Measurements from ENCODE around the gene BCAT1. TPM values are rescaled to one million over a fixed set of nuclear protein-coding genes. Genes with fewer than 3 reads are reported as not detected.

BCAT1 gene
- total and polyA plus RNA-seq, 9 of the 15 experiments (the other 6 are each of a cell fraction or from before 2014, with no cell fraction given), result 38.5 to 157 (median 66.8) TPM

GRCh38 chr12:24950231-24950834 is 1.4 kb upstream of the BCAT1 start (continued):
- TF ChIP-seq ARID4B (CRISPR knock-in tag; IDR thresholded peaks at IDR 0.05), result no peak
- TF ChIP-seq TAL1 (IDR thresholded peaks at IDR 0.05), result peak; percentile 86
- peak; percentile 55 for TF ChIP-seq CHD1 (IDR thresholded peaks at IDR 0.05; ENCODE audit: low read length)
- TF ChIP-seq ZNF318 (IDR thresholded peaks at IDR 0.05; ENCODE audit: borderline replicate concordance in 1 of 2, low read depth in 1 of 2), result no peak
- no peak for TF ChIP-seq ZFP1 (CRISPR knock-in tag; IDR thresholded peaks at IDR 0.05)
- TF ChIP-seq SMC3 (conservative IDR thresholded peaks at IDR 0.05; ENCODE audit: insufficient read depth, low read depth, low read length), result no peak
- peak; percentile 98 for TF ChIP-seq ZNF316 (IDR thresholded peaks at IDR 0.05)
- TF ChIP-seq DEAF1 (CRISPR knock-in tag; IDR thresholded peaks at IDR 0.05), result no peak
- TF ChIP-seq EP400 (IDR thresholded peaks at IDR 0.05), result peak; percentile 13; the same call in 1 of the 2 replicates
- no peak for TF ChIP-seq TCF15 (CRISPR knock-in tag; IDR thresholded peaks at IDR 0.05)
- TF ChIP-seq NEUROD1 (IDR thresholded peaks at IDR 0.05; ENCODE audit: borderline replicate concordance, low read depth, low read length, partially characterized antibody), result peak; percentile 67
- TF ChIP-seq RCOR1 (IDR thresholded peaks at IDR 0.05; ENCODE audit: borderline replicate concordance in 1 of 2, low read depth in 2 of 2, low read length in 2 of 2), result peak in 1 of 2 experiments; percentile 21; a peak in 1 of 4 replicates
